GM20431 (cell line): ENCODE measurements around the gene TIMM50.
"Not testable (repeated sequence)": the region's sequence is repeated elsewhere in the genome, so short reads cannot be mapped to it uniquely, and the experiment has no call there.

Source experiments
- in situ Hi-C: fragments of 300-500 bp; cut with MseI, MboI; formaldehyde crosslinking; loops from one replicate; pipeline ENCODE4 v1.15.0; 2020; ENCODE audit warnings: low sequenced_read_pairs; ENCODE audit not compliant: unreplicated experiment

The TIMM50 gene

GRCh38 chr19:39480337-39481228 lies at the start of gene TIMM50:
Gene TIMM50, plus strand, starts transcription at chr19:39480838. Its CDS starts 16 bp downstream, at chr19:39480854.
- in situ Hi-C loops = no loop called here

DNA sequence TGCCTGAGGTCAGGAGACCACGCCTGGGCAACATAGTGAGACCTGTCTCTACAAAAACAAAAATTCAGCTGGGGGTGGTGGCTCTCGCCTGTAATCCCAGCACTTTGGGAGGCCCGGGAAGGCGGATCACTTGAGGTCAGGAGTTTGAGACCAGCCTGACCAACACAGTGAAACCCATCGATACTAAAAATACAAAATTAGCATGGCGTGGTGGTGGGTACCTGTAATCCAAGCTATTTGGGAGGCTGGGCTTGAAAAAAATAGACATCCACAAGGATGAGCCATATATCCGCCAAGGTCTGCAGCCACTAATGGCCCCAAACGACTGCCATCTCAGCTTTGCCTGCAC lies 48.0 kb upstream of the TIMM50 start:
- in situ Hi-C loops = no loop called here

DNA sequence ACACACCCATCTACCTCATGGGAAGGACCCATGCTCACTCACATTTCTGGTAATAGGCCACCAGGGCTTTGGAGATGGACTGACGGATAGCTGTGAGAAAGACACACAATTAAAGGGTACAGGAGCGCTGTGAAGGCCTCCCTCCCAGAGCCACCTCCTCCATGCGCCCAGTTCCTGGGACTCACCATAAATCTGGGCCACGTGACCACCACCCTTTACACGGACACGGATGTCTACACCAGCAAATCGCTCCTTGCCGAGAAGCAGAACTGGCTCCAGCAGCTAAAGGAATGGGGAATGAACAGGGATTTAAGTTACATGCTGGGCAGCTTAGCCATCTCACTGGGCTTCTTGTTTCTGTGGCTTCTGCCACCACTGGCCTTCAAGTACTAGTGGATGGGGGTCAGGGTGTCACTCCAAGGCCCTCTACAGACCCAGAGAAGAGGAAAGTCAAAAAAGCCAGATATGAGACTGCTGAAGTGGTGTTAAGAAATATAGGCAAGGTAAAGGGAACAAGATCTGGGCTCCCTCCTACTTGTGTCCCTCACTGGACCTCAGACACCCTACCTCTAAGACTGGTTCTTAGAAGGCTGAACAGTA lies 47.1 kb upstream of the TIMM50 start:
- in situ Hi-C loops = no loop called here

DNA sequence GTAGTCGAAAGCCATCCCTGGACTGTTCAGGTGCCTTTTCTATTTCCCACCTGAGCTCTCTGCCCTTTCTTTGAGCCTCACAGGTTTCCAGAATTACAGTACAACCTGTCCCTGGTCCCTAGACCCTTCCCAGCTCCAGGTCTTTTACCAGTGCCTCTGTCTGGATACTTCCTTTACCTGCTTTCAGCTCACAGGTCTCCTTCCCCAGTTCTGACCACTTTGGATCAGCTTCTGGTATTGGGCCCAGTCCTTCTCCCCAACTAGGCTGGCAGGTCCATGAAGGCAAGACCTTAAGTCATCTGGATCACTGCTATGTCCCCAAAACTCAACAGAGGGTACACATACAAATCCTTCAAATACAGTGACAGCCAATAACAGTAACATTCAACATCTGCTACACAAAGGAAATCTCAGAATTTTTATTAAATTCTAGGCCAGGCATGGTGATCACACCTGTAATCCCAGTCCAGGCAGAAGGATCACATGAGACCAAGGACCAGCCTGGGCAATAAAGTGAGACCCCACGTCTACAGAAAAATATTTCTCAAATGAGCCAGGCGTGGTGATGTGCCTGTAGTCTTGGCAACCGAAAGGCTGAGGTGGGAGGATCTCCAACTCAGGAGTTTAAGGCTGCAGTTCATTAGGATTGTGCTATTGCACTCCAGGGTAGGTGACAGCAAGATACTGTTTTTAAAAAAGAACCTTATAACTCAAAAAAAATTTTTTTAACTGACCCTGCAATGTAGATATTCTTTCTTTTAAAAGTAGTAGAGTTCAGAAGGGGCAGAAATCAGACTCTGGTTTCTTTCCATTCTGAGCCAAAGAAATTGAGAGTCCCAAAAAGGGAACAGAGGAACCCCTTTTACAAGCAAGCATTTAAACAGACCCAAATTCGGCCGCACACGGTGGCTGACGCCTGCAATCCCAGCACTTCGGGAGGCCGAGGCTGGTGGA lies 46.2 kb upstream of the TIMM50 start:
- in situ Hi-C loops = no loop called here

- in situ Hi-C loops = no loop called here
Observed at GRCh38 chr19:39435499-39436349, 44.9 kb upstream of the TIMM50 start, which contains the start of gene RPS16. Gene RPS16, minus strand, starts transcription at chr19:39435949. Its CDS starts 54 bp downstream, at chr19:39435895.

DNA sequence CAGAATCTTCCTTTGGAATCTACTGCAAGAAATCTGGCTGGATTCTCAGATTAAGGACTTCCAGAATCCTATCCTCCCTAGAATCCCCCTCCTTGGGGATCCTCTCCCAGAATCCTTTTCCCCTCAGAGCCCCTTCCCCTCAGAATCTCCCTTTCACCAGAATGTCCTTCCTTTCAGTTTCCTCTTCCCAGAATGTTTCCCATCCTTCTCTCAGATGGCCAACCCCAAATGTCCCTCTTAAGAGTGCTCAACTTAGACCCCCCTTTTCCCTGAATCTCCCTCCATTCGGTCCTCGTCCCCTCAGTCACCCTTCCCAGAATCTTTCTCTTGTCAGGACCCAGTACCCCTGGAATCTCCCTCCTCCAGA lies 44.3 kb upstream of the TIMM50 start:
- in situ Hi-C loops = no loop called here

- in situ Hi-C loops = no loop called here
Observed at GRCh38 chr19:39438270-39438934, 42.2 kb upstream of the TIMM50 start.

- in situ Hi-C loops = loop anchor here (10.0 kb wide), 1 partner anchor 90 kb away; the partner anchor contains the start of gene EID2B
Observed at GRCh38 chr19:39444598-39445195, 35.9 kb upstream of the TIMM50 start.

GRCh38 chr19:39445196-39446111 lies 35.2 kb upstream of the TIMM50 start, which contains the start of gene SUPT5H:
Gene SUPT5H, plus strand, starts transcription at chr19:39445582. Its CDS starts 309 bp downstream, at chr19:39445891.
- in situ Hi-C loops = loop anchor here (10.0 kb wide), 1 partner anchor 89 kb away; the partner anchor contains the start of gene EID2B

GRCh38 chr19:39446365-39447084 lies 34.1 kb upstream of the TIMM50 start:
- in situ Hi-C loops = loop anchor here (10.0 kb wide), 1 partner anchor 88 kb away; the partner anchor contains the start of gene EID2B

GRCh38 chr19:39448271-39448670 lies 32.4 kb upstream of the TIMM50 start:
- in situ Hi-C loops = loop anchor here (10.0 kb wide), 1 partner anchor 87 kb away; the partner anchor contains the start of gene EID2B

DNA sequence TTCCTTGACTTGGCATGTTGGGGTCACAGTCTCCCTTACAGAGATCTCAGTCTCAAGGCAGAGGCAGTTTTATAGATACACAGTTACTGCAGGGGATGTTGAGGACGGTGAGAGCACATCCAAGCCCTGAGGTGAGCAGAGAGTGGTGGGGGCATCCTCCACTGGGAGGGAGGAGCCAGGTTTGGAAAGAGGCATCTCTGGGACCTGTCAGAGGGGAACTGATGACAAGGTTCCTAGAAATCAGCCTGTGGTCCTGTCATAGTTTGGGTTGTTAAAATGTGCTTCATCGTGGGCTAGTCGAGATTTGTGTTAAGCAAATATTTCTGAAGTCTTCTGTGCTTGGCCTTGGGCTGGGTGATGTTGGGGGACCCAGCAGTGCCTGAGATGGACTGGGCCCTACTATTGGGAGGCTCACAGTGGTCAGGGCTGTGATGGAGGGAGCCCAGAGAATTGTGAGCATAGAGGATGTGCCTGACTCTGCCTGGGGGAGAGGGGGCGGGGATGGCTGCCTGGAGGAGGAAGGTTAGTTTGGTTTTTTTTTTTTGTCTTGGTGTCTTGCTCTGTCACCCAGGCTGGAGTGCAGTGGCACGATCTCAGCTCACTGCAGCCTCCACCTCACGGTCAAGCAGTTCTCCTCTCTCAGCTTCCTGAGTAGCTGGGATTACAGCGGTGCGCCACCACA lies 31.4 kb upstream of the TIMM50 start:
- in situ Hi-C loops = loop anchor here (10.0 kb wide), 1 partner anchor 86 kb away; the partner anchor contains the start of gene EID2B

DNA sequence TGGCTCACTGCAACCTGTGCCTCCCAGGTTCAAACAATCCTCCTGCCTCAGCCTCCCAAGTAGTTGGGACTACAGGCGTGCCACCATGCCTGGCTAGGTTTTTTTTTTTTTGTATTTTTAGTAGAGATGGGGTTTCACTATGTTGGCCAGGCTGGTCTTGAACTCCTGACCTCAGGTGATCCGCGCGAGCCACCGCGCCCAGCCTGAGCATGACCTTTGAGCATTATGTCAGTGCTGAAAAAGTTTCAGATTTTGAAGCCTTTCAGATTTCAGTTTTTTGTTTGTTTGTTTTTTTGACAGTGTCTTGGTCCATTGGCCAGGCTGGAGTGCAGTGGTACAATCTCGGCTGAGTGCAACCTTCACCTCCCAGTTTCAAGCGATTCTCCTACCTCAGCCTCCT lies 29.4 kb upstream of the TIMM50 start:
- in situ Hi-C loops = not testable (repeated sequence)

DNA sequence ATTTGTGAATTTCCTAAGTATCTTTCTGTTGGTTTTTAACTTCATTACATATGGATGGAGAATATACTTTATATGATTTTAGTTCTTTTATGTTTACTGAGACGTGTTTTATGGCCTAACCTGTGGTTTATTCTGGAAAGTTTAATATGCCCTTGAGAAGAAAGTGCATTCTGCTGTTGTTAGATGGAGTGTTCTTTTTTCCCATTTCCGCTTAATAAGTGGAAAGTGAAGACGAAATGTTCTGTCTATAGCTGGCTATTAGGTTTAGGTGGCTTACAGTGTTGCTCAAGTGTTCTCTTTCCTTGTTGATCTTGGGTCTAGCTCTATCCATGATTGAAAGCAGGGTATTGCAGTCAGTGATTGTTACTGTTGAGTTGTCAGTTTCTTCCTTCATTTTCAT lies 17.2 kb upstream of the TIMM50 start:
- in situ Hi-C loops = no loop called here

DNA sequence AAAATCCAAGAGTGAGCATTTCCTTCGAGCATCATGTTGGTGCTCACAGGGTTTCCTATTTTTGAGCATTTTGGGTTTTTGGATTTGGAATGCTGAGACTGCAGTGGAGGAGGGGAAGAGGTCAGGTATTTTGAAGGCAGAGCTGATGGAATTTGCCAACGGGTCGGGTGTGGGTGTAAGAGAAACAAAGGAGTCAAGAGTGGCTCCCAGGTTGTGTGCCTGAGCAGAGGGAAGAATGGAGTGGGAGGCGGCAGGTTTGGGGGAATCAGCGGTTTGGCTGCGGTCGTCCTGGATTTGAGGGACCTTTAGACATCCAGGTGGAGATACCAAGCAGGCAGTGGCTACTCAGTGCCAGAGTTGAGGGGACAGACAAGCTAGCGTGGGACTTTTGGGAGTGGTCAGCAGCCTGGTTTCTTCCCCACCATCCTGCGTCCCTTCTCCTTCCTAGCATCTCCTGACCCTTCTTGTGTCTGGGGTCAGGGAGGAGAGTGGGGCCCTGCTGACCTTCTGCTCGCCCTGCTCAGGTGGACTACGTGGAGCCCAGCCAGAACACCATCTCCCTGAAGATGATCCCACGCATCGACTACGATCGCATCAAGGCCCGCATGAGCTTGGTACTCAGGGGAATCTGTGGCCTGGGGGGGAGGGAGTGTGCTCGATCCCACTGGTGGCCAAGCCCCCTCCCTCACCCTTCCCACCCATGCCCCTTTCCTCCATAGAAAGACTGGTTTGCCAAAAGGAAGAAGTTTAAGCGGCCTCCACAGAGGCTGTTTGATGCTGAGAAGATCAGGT lies 14.5 kb upstream of the TIMM50 start:
- in situ Hi-C loops = no loop called here
